SK-N-SH (cell line): ENCODE measurements around the gene C16orf95.

Experiments used
- FOXM1 ChIP-seq: IDR thresholded peaks from 2 replicates; pipeline ENCODE4 v1.4.0; 2012; ENCODE audit warnings: low read depth, mild to moderate bottlenecking
- MXI1 ChIP-seq: IDR thresholded peaks from 2 replicates; pipeline ENCODE4 v1.6.1; 2012; ENCODE audit warnings: mild to moderate bottlenecking, low read depth, low read length, improper control_type of control experiment
- NRF1 ChIP-seq: IDR thresholded peaks from 2 replicates; pipeline ENCODE4 v1.6.1; 2012; ENCODE audit warnings: low read depth, mild to moderate bottlenecking, low read length
- POLR2AphosphoS5 ChIP-seq: IDR thresholded peaks from 2 replicates; pipeline ENCODE4 v1.6.1; 2012; ENCODE audit warnings: low read depth, low read length
- TF ChIP-seq, protein P1 (sequence below): fragments of 150-350 bp; IDR thresholded peaks from 2 replicates; pipeline ENCODE4 v1.6.1; 2016; ENCODE audit warnings: mild to moderate bottlenecking, low read depth, low read length
- TF ChIP-seq, protein P2 (sequence below): fragments of 200-600 bp; sonication (generic); IDR thresholded peaks from 2 replicates; pipeline ENCODE4 v1.6.1; 2017; ENCODE audit warnings: antibody characterized with exemption, mild to moderate bottlenecking, moderate library complexity
- TF ChIP-seq, protein P3 (sequence below): IDR thresholded peaks from 2 replicates; pipeline ENCODE4 v1.4.0; 2012; ENCODE audit warnings: low read depth
- TF ChIP-seq, protein P4 (sequence below): IDR thresholded peaks from 2 replicates; pipeline ENCODE4 v1.6.1; 2012; ENCODE audit warnings: mild to moderate bottlenecking, low read depth, low read length, moderate library complexity

DNA sequence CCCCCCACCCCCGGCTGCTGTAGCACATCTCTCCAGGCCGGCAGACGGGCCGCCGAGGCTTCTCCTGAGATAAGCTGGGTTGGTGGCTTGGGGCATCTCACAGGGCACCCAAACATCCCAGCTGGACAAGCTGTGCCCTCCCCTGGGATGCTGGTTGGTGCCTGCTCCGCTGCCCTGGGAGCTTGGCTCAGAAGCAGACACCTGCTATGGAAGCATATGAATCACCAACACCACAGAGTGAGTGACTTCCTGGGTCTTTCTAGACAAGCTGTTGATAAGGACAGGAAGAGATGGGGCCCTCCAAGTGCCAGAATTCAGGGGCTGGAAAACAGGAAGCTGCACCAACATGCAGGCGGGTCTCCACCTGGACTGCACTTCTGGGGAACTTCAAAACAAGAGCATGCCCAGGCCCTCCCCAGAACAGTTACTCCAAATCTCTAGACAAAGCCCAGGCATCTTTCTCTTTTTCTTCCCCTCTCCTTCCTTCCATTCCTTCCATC lies 13.7 kb downstream of the C16orf95 start:
- TF ChIP-seq, protein P1, sequence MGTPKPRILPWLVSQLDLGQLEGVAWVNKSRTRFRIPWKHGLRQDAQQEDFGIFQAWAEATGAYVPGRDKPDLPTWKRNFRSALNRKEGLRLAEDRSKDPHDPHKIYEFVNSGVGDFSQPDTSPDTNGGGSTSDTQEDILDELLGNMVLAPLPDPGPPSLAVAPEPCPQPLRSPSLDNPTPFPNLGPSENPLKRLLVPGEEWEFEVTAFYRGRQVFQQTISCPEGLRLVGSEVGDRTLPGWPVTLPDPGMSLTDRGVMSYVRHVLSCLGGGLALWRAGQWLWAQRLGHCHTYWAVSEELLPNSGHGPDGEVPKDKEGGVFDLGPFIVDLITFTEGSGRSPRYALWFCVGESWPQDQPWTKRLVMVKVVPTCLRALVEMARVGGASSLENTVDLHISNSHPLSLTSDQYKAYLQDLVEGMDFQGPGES: no peak
- TF ChIP-seq, protein P2, sequence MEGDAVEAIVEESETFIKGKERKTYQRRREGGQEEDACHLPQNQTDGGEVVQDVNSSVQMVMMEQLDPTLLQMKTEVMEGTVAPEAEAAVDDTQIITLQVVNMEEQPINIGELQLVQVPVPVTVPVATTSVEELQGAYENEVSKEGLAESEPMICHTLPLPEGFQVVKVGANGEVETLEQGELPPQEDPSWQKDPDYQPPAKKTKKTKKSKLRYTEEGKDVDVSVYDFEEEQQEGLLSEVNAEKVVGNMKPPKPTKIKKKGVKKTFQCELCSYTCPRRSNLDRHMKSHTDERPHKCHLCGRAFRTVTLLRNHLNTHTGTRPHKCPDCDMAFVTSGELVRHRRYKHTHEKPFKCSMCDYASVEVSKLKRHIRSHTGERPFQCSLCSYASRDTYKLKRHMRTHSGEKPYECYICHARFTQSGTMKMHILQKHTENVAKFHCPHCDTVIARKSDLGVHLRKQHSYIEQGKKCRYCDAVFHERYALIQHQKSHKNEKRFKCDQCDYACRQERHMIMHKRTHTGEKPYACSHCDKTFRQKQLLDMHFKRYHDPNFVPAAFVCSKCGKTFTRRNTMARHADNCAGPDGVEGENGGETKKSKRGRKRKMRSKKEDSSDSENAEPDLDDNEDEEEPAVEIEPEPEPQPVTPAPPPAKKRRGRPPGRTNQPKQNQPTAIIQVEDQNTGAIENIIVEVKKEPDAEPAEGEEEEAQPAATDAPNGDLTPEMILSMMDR: no peak
- TF ChIP-seq, protein P3, sequence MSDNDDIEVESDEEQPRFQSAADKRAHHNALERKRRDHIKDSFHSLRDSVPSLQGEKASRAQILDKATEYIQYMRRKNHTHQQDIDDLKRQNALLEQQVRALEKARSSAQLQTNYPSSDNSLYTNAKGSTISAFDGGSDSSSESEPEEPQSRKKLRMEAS: no peak
- TF ChIP-seq MXI1 (no peak), FOXM1 (no peak), NRF1 (no peak), POLR2AphosphoS5 (no peak)
- TF ChIP-seq, protein P4, sequence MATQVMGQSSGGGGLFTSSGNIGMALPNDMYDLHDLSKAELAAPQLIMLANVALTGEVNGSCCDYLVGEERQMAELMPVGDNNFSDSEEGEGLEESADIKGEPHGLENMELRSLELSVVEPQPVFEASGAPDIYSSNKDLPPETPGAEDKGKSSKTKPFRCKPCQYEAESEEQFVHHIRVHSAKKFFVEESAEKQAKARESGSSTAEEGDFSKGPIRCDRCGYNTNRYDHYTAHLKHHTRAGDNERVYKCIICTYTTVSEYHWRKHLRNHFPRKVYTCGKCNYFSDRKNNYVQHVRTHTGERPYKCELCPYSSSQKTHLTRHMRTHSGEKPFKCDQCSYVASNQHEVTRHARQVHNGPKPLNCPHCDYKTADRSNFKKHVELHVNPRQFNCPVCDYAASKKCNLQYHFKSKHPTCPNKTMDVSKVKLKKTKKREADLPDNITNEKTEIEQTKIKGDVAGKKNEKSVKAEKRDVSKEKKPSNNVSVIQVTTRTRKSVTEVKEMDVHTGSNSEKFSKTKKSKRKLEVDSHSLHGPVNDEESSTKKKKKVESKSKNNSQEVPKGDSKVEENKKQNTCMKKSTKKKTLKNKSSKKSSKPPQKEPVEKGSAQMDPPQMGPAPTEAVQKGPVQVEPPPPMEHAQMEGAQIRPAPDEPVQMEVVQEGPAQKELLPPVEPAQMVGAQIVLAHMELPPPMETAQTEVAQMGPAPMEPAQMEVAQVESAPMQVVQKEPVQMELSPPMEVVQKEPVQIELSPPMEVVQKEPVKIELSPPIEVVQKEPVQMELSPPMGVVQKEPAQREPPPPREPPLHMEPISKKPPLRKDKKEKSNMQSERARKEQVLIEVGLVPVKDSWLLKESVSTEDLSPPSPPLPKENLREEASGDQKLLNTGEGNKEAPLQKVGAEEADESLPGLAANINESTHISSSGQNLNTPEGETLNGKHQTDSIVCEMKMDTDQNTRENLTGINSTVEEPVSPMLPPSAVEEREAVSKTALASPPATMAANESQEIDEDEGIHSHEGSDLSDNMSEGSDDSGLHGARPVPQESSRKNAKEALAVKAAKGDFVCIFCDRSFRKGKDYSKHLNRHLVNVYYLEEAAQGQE: no peak
